Esophagus squamous epithelium (tissue), 5 donors: ENCODE results near the gene CCDC27. TPM values are rescaled to one million over a fixed set of nuclear protein-coding genes. Genes with fewer than 3 reads are reported as not detected.

ENCODE experiments used
- DNase-seq: peaks from one replicate; lab custom pipeline; 2025; lab: John Stamatoyannopoulos, UW
- H3K27ac ChIP-seq, 4 donors: fragments of 200-600 bp; sonication (generic); one replicate each; pipeline ENCODE4 v1.5.1; 2016 to 2019; ENCODE audit warnings: mild to moderate bottlenecking in 1 of 4
- H3K27me3 ChIP-seq, 4 donors: fragments of 200-600 bp; sonication (generic); 1 replicate in 3 of 4; 2 replicates in 1 of 4; pipeline versions ENCODE4 v1.5.1 to v1.6.0; 2017 to 2021; ENCODE audit warnings: antibody characterized with exemption in 1 of 4
- H3K36me3 ChIP-seq, 3 donors: fragments of 200-600 bp; sonication (generic); one replicate each; pipeline ENCODE4 v1.5.1; 2016 to 2019
- H3K4me1 ChIP-seq, 3 donors: fragments of 200-600 bp; sonication (generic); one replicate each; pipeline ENCODE4 v1.5.1; 2017 to 2019
- H3K4me3 ChIP-seq, 4 donors: fragments of 200-600 bp; sonication (generic); 1 replicate in 3 of 4; 2 replicates in 1 of 4; pipeline ENCODE4 v1.5.1; 2016 to 2019; ENCODE audit warnings: mild to moderate bottlenecking in 2 of 4, moderate library complexity in 1 of 4
- H3K9me3 ChIP-seq, 3 donors: fragments of 200-600 bp; sonication (generic); one replicate each; pipeline ENCODE4 v1.5.1; 2016 to 2019
- CTCF ChIP-seq, 6 experiments: fragments of 450-650 bp in 4 of 6; fragments of 200-600 bp in 2 of 6; sonication (generic) in 2 of 6; IDR thresholded peaks; one replicate each; pipeline ENCODE4 v1.5.1; 2016 to 2019; ENCODE audit warnings: antibody characterized with exemption in 6 of 6, mild to moderate bottlenecking in 4 of 6, moderate library complexity in 4 of 6
- POLR2A ChIP-seq, 4 donors: fragments of 450-650 bp; IDR thresholded peaks; one replicate each; pipeline ENCODE4 v1.6.1; 2017; ENCODE audit warnings: antibody characterized with exemption in 4 of 4, mild to moderate bottlenecking in 4 of 4, moderate library complexity in 3 of 4
- WGBS, 2 donors: methylation state at CpG; one replicate each; pipeline ENCODE4 v1.1.5; 2018; 5-methylcytosine and 5-hydroxymethylcytosine counted together
- intact Hi-C: fragments of 100-400 bp; cut with DNase I; formaldehyde crosslinking; loops from one replicate; pipeline ENCODE4 v1.15.0; 2022
- total RNA-seq, 4 donors: library from RNA; depleted of rRNA; stranded (reverse); fragments of >200 nt; gene quantifications; one replicate each; pipeline ENCODE4 v1.1.0, GENCODE V29; 2016
- donor health status: DM: yes; HTN: yes; CAD: no.

CCDC27 gene
- total RNA-seq, 4 donors from 2014 or later, result not detected

- TF ChIP-seq POLR2A (IDR thresholded peaks at IDR 0.05) (no peak), CTCF (IDR thresholded peaks at IDR 0.05) (no peak)
- no peak overlapping the region for H3K4me3 ChIP-seq
- no peaks in the 10 kb centered on the region for H3K9me3 ChIP-seq
- H3K4me1 ChIP-seq, result peaks cover 0 to 3% (median 0%) of the 10 kb centered on the region in 3 donors
- intact Hi-C loops, result no loop called here
- no peak overlapping the region for H3K27ac ChIP-seq
- DNase-seq, result no peak
- no peaks in the 10 kb centered on the region for H3K27me3 ChIP-seq
- peaks cover 23 to 100% (median 74%) of the 10 kb centered on the region in 3 donors for H3K36me3 ChIP-seq
- WGBS, 2 donors, result 85 to 94% methylated on average over 12 to 24 of the region's 30 CpGs
Measured at GRCh38 chr1:3783651-3784474, 31.6 kb downstream of the CCDC27 start.

GRCh38 chr1:3785045-3785444, 32.8 kb downstream of the CCDC27 start:
- intact Hi-C loops, result no loop called here
- Histone ChIP-seq H3K27ac (no peak overlapping the region), H3K9me3 (no peaks in the 10 kb centered on the region), H3K4me1 (peaks cover 0 to 15% (median 0%) of the 10 kb centered on the region in 3 donors), H3K36me3 (peaks cover 23 to 100% (median 74%) of the 10 kb centered on the region in 3 donors), H3K27me3 (no peaks in the 10 kb centered on the region), H3K4me3 (no peak overlapping the region)
- no peak for TF ChIP-seq CTCF (IDR thresholded peaks at IDR 0.05)
- no peak for TF ChIP-seq POLR2A (IDR thresholded peaks at IDR 0.05)
- DNase-seq, result no peak
- WGBS, 2 donors, result 77 to 81% methylated on average over 9 to 13 of the region's 13 CpGs

GRCh38 chr1:3785456-3786157, 33.4 kb downstream of the CCDC27 start:
- peaks cover 0 to 21% (median 0%) of the 10 kb centered on the region in 3 donors for H3K4me1 ChIP-seq
- H3K4me3 ChIP-seq, result no peak overlapping the region
- peaks cover 23 to 100% (median 69%) of the 10 kb centered on the region in 3 donors for H3K36me3 ChIP-seq
- TF ChIP-seq POLR2A (IDR thresholded peaks at IDR 0.05) (no peak), CTCF (IDR thresholded peaks at IDR 0.05) (peak in 2 of 6 experiments; percentile 28 to 36)
- no peak overlapping the region for H3K27ac ChIP-seq
- 71 to 88% methylated on average over 13 of the region's 14 CpGs for WGBS, 2 donors
- H3K27me3 ChIP-seq, result no peaks in the 10 kb centered on the region
- intact Hi-C loops, result no loop called here
- no peak for DNase-seq
- no peaks in the 10 kb centered on the region for H3K9me3 ChIP-seq

- 96% methylated on average over 36 to 37 of the region's 45 CpGs for WGBS, 2 donors
Measured at GRCh38 chr1:3786468-3787348, 34.5 kb downstream of the CCDC27 start.

More at GRCh38 chr1:3786468-3787348, 34.5 kb downstream of the CCDC27 start:
- intact Hi-C loops, result no loop called here
- no peak overlapping the region for H3K4me3 ChIP-seq
- TF ChIP-seq CTCF (IDR thresholded peaks at IDR 0.05) (no peak), POLR2A (IDR thresholded peaks at IDR 0.05) (no peak)
- DNase-seq, result no peak
- no peaks in the 10 kb centered on the region for H3K9me3 ChIP-seq
- no peak overlapping the region for H3K27ac ChIP-seq
- peaks cover 23 to 100% (median 59%) of the 10 kb centered on the region in 3 donors for H3K36me3 ChIP-seq
- H3K4me1 ChIP-seq, result peaks cover 0 to 29% (median 3%) of the 10 kb centered on the region in 3 donors
- no peaks in the 10 kb centered on the region for H3K27me3 ChIP-seq
